Stimulated activated CD4-positive, alpha-beta T cell treated with anti-CD3 and anti-CD28 coated beads, Interleukin-15, amount 100 ng/mL, for 24 hours (primary cell): ENCODE measurements around the gene CDH13.

ENCODE experiments used
- DNase-seq: peaks from one replicate; pipeline ENCODE4 v3.0.0-alpha.2; 2020

CDH13 gene

GRCh38 chr16:83070416-83071209, 443.8 kb downstream of the CDH13 start:
- no peak for DNase-seq

GRCh38 chr16:83075956-83076355, 449.2 kb downstream of the CDH13 start:
- DNase-seq = no peak

- DNase-seq = no peak
These were observed 456.6 kb downstream of the CDH13 start for GRCh38 chr16:83083361-83083760.

GRCh38 chr16:83085660-83086059, 458.9 kb downstream of the CDH13 start:
- DNase-seq = no peak

- DNase-seq = no peak
These were observed 469.3 kb downstream of the CDH13 start for GRCh38 chr16:83095941-83096692.

- no peak for DNase-seq
These were observed 471.8 kb downstream of the CDH13 start for GRCh38 chr16:83098536-83098935.

- no peak for DNase-seq
These were observed 473.9 kb downstream of the CDH13 start for GRCh38 chr16:83100679-83101078.

- DNase-seq = no peak
These were observed 475.6 kb downstream of the CDH13 start for GRCh38 chr16:83102336-83102735.

- no peak for DNase-seq
These were observed 478.7 kb downstream of the CDH13 start for GRCh38 chr16:83105279-83106077.

GRCh38 chr16:83109490-83110125, 482.8 kb downstream of the CDH13 start:
- no peak for DNase-seq

- DNase-seq = no peak
These were observed 483.5 kb downstream of the CDH13 start for GRCh38 chr16:83110269-83110668.

- peak; percentile 19 for DNase-seq
These were observed 486.5 kb downstream of the CDH13 start for GRCh38 chr16:83113317-83113716.

GRCh38 chr16:83113811-83114210, 487.0 kb downstream of the CDH13 start:
- no peak for DNase-seq

- DNase-seq = no peak
These were observed 488.9 kb downstream of the CDH13 start for GRCh38 chr16:83115491-83116232.

GRCh38 chr16:83116274-83116892, 489.6 kb downstream of the CDH13 start:
- DNase-seq = no peak

GRCh38 chr16:83117810-83118209, 491.0 kb downstream of the CDH13 start:
- DNase-seq = no peak

- DNase-seq = no peak
These were observed 491.6 kb downstream of the CDH13 start for GRCh38 chr16:83118365-83118764.

GRCh38 chr16:83125999-83126568, 499.3 kb downstream of the CDH13 start:
- DNase-seq = no peak

- no peak for DNase-seq
These were observed 501.3 kb downstream of the CDH13 start for GRCh38 chr16:83128041-83128440.

GRCh38 chr16:83130039-83130438, 503.3 kb downstream of the CDH13 start:
- no peak for DNase-seq

- DNase-seq = no peak
These were observed 507.9 kb downstream of the CDH13 start for GRCh38 chr16:83134638-83135037.
